Bronchial epithelial cell (primary cell): ENCODE results near the gene UNK. TPM values are rescaled to one million over a fixed set of nuclear protein-coding genes. Genes with fewer than 3 reads are reported as not detected.

ENCODE experiments used
- DNase-seq: peaks from one replicate; pipeline ENCODE4 v3.0.0-alpha.2; 2010; ENCODE audit warnings: low read depth
- FAIRE-seq: peaks from 2 replicates; lab custom pipeline; 2011; peaks lifted over from hg19 to GRCh38; lab: Jason Lieb, UNC
- H3K27me3 ChIP-seq: 2 replicates; pipeline ENCODE4 v1.5.1; 2011; ENCODE audit warnings: low read length; ENCODE audit not compliant: control insufficient read depth, insufficient read depth
- H3K36me3 ChIP-seq: 2 replicates; pipeline ENCODE4 v1.5.1; 2011; ENCODE audit warnings: low read length; ENCODE audit not compliant: control insufficient read depth, insufficient read depth
- H3K4me3 ChIP-seq: 2 replicates; pipeline ENCODE4 v1.5.1; 2011; ENCODE audit warnings: mild to moderate bottlenecking, low read depth, low read length, control low read depth
- CTCF ChIP-seq: IDR thresholded peaks from 2 replicates; pipeline ENCODE4 v1.5.1; 2011; ENCODE audit warnings: mild to moderate bottlenecking, moderate library complexity, low read length, control low read depth, inconsistent platforms; ENCODE audit not compliant: insufficient read depth, severe bottlenecking
- total RNA-seq: library from RNA; depleted of rRNA; stranded (reverse); fragments of >200 nt; gene quantifications from 2 replicates; pipeline ENCODE4 v1.2.1, GENCODE V29; 2014

The UNK gene
- total RNA-seq, 1 donor from 2014 or later = 10.8 TPM

- no peak overlapping the region for H3K4me3 ChIP-seq
- DNase-seq (no peak), FAIRE-seq (no peak)
- peaks cover 60% of the 10 kb centered on the region for H3K36me3 ChIP-seq
- no peak for TF ChIP-seq CTCF
- no peaks in the 10 kb centered on the region for H3K27me3 ChIP-seq
Measured at GRCh38 chr17:75748706-75749105, 35.9 kb upstream of the UNK start.

GRCh38 chr17:75749545-75750389, 34.8 kb upstream of the UNK start:
- DNase-seq (peak; percentile 33), FAIRE-seq (no peak)
- Histone ChIP-seq H3K36me3 (peaks cover 62% of the 10 kb centered on the region), H3K27me3 (no peaks in the 10 kb centered on the region), H3K4me3 (no peak overlapping the region)
- TF ChIP-seq CTCF = peak; percentile 89

DNA sequence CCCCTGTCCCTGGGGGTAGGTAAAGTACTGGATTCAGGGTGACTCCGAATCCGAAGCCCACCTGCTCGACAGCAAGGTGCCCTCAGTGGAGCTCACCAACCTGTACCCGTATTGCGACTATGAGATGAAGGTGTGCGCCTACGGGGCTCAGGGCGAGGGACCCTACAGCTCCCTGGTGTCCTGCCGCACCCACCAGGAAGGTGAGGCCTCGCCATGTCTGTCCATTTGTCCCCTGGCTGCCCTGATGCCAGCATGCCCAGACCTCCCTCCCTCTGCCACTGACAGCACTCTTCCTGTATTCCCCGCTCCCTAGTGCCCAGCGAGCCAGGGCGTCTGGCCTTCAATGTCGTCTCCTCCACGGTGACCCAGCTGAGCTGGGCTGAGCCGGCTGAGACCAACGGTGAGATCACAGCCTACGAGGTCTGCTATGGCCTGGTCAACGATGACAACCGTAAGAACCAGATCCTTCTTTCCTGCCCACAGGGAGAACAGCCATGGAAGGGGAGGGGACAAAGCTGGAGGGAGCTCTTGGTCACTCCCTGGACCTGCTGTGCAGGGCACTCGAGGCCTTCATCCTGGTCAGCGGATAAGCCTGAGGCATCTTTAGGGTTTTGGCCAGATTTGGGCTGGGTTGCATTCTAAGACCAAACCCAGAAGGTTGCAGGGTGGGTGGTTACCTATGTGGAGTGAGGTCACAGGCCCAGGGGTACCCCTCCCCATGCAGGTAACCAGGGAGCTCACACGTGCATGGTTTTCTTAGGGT, 33.8 kb upstream of the UNK start:
- FAIRE-seq (no peak), DNase-seq (no peak)
- Histone ChIP-seq H3K27me3 (no peaks in the 10 kb centered on the region), H3K4me3 (no peak overlapping the region), H3K36me3 (peaks cover 65% of the 10 kb centered on the region)
- TF ChIP-seq CTCF = no peak

DNA sequence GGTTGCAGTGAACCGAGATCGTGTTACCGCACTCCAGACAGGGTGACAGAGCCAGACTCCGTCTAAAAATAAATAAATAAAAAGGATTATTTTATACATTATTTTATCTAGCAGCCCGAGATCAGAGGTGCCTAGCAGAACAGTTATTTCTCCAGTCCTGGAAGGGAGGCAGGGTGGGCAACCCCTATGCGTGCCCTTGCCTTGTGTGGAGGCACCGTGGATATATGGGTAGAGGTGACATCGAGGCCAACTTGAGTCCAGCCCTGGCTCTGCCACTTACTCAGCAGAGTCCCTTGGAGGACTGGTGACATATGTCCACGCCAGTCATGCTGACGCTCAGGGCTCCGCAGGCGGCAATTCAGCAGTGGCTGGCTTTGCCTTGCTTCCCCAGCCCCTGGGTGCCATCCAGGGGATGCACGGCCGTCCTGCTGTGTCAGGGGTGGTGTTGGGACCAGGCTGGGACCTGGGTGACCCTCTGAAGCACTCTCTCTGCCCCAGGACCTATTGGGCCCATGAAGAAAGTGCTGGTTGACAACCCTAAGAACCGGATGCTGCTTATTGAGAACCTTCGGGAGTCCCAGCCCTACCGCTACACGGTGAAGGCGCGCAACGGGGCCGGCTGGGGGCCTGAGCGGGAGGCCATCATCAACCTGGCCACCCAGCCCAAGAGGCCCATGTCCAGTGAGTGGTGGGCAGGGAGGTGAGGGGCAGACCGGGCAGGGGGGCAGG, 32.8 kb upstream of the UNK start:
- Histone ChIP-seq H3K4me3 (no peak overlapping the region), H3K36me3 (peaks cover 72% of the 10 kb centered on the region), H3K27me3 (no peaks in the 10 kb centered on the region)
- TF ChIP-seq CTCF = no peak
- FAIRE-seq (no peak), DNase-seq (no peak)

DNA sequence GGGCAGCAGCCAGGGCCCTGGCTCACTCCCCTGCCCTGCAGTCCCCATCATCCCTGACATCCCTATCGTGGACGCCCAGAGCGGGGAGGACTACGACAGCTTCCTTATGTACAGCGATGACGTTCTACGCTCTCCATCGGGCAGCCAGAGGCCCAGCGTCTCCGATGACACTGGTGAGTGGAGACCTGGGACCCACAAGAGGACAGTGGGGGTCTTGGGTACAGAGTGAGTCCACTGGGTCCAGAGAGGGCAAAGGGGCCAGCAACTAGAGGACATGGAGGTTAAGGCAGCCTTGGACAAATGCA, 32.2 kb upstream of the UNK start:
- FAIRE-seq (no peak), DNase-seq (no peak)
- no peak for TF ChIP-seq CTCF
- H3K27me3 ChIP-seq = no peaks in the 10 kb centered on the region
- H3K36me3 ChIP-seq = peaks cover 78% of the 10 kb centered on the region
- H3K4me3 ChIP-seq = no peak overlapping the region
